Upper lobe of right lung (tissue), 1 donor: Measurements from ENCODE around the gene ANGPTL8. TPM values are rescaled to one million over a fixed set of nuclear protein-coding genes. Genes with fewer than 3 reads are reported as not detected.
A peak's percentile ranks its signal among the peaks of the same experiment; 100 is the strongest.

Experiments
- ATAC-seq: fragments of 200-7000 bp; cut with Tn5 transposase; one replicate; pipeline ENCODE4 v1.9.1; 2020; ENCODE audit warnings: mild to moderate bottlenecking, moderate library complexity
- DNase-seq: peaks from one replicate; pipeline ENCODE4 v3.0.0-alpha.2; 2020
- H3K27ac ChIP-seq: fragments of 200-600 bp; one replicate; pipeline ENCODE4 v1.8.0; 2022
- H3K27me3 ChIP-seq: fragments of 200-600 bp; one replicate; pipeline ENCODE4 v1.8.0; 2022; ENCODE audit warnings: mild to moderate bottlenecking
- H3K36me3 ChIP-seq: fragments of 200-600 bp; one replicate; pipeline ENCODE4 v1.8.0; 2022
- H3K4me1 ChIP-seq: fragments of 200-600 bp; one replicate; pipeline ENCODE4 v1.8.0; 2022
- H3K4me3 ChIP-seq: fragments of 200-600 bp; one replicate; pipeline ENCODE4 v1.8.0; 2022; ENCODE audit warnings: mild to moderate bottlenecking
- H3K9me3 ChIP-seq: fragments of 200-600 bp; one replicate; pipeline ENCODE4 v1.8.0; 2022
- intact Hi-C: fragments of 100-400 bp; cut with DNase I; formaldehyde crosslinking; loops from one replicate; pipeline ENCODE4 v1.11.0; 2022
- total RNA-seq: library from RNA; stranded (reverse); fragmentation: NEBNext Ultra II Directional; extraction: Animal tissue kit (Norgen Biotek cat#: 25700); gene quantifications from one replicate; pipeline ENCODE4 v1.2.1, GENCODE V29; 2021
- TF ChIP-seq, protein P1 (sequence below): fragments of 200-600 bp; IDR thresholded peaks from one replicate; pipeline ENCODE4 v1.8.0; 2022; ENCODE audit warnings: antibody characterized with exemption
- donor health status: DM: no; HTN: yes; CAD: no; lungs with severe emphysema.

The ANGPTL8 gene
- total RNA-seq, 1 donor from 2014 or later: not detected

DNA sequence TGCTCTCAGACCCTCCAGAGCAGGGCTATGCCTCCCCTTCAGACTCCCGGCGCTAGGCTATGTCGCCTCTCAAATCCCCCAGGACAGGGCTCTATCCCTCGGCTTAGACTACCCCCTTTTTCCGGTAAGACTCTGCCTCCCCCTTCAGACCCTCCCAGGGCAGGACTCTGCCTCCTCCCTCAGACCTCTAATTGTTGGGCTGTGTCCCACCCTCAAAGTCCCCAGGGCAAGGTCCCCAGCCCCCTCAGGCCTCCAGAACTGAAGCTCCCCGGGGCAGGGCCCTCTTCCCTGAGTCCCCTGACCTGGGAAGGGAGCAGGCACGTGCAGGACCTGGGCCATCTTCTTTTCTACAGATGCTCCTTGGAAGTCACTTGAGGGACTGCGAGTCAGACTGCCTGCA lies 45.2 kb upstream of the ANGPTL8 start:
- peaks cover 43% of the 10 kb centered on the region for H3K36me3 ChIP-seq
- intact Hi-C loops: no loop called here
- peaks cover 65% of the 10 kb centered on the region for H3K4me1 ChIP-seq
- ATAC-seq: no peak
- TF ChIP-seq, protein P1, sequence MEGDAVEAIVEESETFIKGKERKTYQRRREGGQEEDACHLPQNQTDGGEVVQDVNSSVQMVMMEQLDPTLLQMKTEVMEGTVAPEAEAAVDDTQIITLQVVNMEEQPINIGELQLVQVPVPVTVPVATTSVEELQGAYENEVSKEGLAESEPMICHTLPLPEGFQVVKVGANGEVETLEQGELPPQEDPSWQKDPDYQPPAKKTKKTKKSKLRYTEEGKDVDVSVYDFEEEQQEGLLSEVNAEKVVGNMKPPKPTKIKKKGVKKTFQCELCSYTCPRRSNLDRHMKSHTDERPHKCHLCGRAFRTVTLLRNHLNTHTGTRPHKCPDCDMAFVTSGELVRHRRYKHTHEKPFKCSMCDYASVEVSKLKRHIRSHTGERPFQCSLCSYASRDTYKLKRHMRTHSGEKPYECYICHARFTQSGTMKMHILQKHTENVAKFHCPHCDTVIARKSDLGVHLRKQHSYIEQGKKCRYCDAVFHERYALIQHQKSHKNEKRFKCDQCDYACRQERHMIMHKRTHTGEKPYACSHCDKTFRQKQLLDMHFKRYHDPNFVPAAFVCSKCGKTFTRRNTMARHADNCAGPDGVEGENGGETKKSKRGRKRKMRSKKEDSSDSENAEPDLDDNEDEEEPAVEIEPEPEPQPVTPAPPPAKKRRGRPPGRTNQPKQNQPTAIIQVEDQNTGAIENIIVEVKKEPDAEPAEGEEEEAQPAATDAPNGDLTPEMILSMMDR: no peak
- H3K9me3 ChIP-seq: no peaks in the 10 kb centered on the region
- no peaks in the 10 kb centered on the region for H3K27me3 ChIP-seq
- H3K27ac ChIP-seq: peak overlapping the region; percentile 55
- peak overlapping the region; percentile 63 for H3K4me3 ChIP-seq
- DNase-seq: no peak

DNA sequence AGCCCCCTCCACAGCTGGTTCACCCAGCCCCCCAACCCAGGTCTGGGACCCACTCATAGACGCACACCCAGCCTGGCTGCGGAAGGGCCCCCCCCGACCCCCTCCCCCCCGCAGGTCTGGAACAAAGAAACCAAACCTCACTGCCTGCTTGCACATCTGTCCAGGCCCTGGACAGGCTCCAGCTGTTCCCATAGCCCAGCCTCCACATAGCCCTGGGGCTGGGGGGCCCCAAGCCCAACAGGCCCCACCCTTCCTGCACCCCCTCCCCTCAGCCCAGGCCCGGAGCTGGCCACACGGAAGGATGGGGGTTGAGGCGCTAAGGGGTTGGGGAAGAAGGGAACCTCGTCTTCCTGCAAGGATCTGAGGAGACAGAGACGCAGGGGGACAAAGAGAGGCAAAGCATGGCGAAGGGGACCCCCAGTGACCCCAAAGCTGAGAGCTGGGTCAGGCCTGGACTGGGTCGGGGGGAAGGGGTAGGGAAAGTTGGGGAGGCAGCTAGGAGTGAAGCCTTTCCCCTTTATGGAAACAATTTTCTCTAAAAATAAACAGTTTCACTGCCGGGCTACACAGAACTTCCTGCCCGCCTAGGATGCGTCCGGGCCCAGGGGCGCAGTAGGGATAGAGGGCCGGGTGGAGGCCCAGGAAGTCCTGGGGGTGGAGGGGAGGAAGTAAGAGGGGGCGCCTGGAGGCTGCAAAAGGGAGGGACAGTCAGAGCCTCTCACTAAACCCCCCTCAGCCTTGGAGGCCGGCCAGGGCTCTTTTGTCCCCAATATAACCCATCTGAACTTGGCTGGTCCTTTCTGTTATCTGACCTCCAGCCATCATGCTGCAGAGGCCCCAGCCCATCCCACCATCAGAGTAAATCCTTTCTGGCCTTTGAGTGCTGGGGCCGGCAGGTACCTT lies 44.5 kb upstream of the ANGPTL8 start:
- Histone ChIP-seq H3K4me1 (peaks cover 57% of the 10 kb centered on the region), H3K27me3 (no peaks in the 10 kb centered on the region), H3K9me3 (no peaks in the 10 kb centered on the region), H3K36me3 (peaks cover 43% of the 10 kb centered on the region), H3K4me3 (peak overlapping the region; percentile 63), H3K27ac (peak overlapping the region; percentile 55)
- no peak for DNase-seq
- intact Hi-C loops: no loop called here
- no peak for ATAC-seq
- TF ChIP-seq, protein P1: no peak

DNA sequence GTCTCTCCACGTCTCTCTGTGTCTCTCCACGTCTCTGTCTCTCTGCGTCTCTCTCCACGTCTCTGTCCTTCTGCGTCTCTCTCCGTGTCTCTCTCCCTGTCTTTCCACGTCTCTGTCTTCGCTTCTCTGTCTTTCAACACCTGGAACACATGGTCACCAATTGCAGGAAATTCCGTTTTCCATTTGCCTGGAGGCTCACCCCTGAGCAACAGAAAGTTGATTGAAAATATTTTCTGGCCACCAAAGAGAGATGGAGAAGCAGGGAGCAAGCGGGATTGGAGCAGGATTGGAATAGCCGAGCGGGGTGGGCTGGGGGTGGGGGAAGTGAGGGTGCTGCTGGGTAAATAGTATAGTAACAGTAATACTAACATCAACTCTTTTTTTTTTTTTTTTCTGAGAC lies 43.7 kb upstream of the ANGPTL8 start:
- ATAC-seq: no peak
- Histone ChIP-seq H3K27ac (peak overlapping the region; percentile 36), H3K27me3 (no peaks in the 10 kb centered on the region), H3K4me3 (peak overlapping the region; percentile 63), H3K4me1 (peaks cover 50% of the 10 kb centered on the region), H3K9me3 (no peaks in the 10 kb centered on the region), H3K36me3 (peaks cover 38% of the 10 kb centered on the region)
- intact Hi-C loops: no loop called here
- no peak for DNase-seq
- TF ChIP-seq, protein P1: no peak

DNA sequence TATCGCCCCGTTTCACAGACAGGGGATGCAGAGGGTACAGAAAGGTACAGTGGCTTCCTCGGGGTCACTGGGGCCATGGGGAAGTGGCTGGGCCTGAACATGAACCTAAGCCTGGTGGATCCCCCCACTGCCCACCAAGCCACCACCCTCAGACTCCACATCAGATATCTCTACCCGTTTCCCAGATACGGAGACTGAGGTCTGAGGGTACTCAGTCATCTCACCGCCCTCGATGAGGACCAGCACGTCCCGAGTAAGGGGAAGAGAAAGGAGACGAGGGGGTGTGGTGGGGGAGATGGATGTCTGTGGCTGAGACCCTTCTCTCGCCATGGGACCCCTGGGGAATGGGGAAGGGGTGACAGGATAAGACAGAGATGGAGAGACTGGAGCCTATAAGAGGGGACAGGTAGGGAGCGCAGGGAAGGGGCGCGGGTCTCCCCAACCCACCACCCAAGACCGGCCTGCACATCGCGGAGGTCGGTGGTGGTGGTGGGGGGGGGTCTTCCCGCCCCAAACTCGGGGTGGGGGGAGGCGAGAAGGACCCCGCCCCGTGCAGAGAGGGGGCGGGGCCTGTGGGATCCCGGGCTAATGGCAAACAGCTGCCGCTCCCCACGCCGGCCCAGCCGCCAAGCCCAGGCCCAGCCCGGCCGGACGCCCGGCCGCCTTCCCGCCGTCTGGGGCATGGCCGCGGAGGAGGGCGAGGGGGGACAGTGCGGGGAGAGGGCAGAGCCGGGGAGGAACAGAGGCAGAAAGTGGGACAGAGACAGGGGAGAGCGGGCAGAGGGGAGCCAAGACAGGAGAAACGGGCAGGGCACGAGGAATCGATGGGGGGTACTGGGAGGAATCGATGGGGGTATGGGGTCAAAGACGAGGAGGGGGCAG lies 42.8 kb upstream of the ANGPTL8 start:
- peak; percentile 77 for DNase-seq
- H3K4me1 ChIP-seq: peaks cover 40% of the 10 kb centered on the region
- intact Hi-C loops: no loop called here
- ATAC-seq: peak; percentile 24
- H3K9me3 ChIP-seq: no peaks in the 10 kb centered on the region
- H3K36me3 ChIP-seq: peaks cover 28% of the 10 kb centered on the region
- TF ChIP-seq, protein P1: no peak
- H3K27ac ChIP-seq: peak overlapping the region; percentile 66
- H3K27me3 ChIP-seq: no peaks in the 10 kb centered on the region
- H3K4me3 ChIP-seq: peak overlapping the region; percentile 63

DNA sequence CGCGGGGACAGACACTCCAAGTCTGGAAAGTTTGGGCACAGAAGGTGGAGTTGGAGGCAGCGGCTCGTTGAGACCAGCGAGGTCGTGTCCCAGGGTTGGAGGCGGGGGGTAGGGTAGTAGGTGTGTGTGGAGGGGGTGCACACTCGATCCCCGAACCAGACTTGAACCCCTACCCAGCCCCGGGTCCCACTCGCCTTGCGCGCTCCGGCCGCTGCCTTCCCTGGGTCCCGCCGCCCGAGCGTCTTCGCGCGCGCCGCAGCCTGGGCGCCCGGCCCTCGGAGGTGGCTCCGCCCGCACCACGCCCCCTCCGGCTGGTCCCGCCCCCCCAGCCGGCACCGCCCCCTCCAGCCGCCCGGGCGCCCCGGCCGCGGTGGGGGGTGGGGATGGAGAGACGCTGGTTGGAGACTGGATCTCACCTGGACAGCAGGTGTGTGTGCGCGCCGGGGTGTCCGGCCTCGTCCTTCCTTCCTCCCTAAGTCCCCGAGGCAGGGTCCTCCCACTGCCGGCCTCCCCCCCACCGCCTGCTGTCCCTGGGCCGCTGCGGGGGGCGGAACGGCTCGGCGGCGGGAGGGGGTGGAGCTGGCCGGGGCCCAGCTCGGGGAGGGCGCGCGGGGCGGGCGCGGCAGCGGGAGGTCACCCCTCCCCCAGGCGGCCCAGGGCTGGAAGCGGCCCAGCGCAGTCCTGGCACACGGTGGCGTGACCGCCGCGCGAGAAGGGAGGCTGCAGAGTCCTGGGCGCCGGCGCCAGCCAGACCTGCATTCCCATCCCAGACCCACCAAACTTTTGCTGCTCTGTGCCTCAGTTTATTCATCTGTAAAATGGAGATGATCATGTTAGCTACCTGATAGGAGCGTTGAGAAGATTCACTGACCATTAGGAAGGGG lies 41.9 kb upstream of the ANGPTL8 start, which contains the start of gene KANK2:
Gene KANK2, minus strand, starts transcription at position 255 of the 884 bp plus-strand sequence. CDS start 3,034 bp downstream, outside the sequence.
- DNase-seq: peak; percentile 94
- H3K36me3 ChIP-seq: peaks cover 21% of the 10 kb centered on the region
- H3K4me3 ChIP-seq: peak within 1 kb of the TSS; percentile 63
- H3K27ac ChIP-seq: peak within 1 kb of the TSS; percentile 66
- H3K4me1 ChIP-seq: peaks cover 35% of the 10 kb centered on the region
- ATAC-seq: peak; percentile 94
- TF ChIP-seq, protein P1: no peak
- H3K27me3 ChIP-seq: no peaks in the 10 kb centered on the region
- no peaks in the 10 kb centered on the region for H3K9me3 ChIP-seq
- intact Hi-C loops: no loop called here
